Transverse colon (tissue), 4 donors: ENCODE measurements around the gene SPAST.

Source experiments
- CTCF ChIP-seq, 5 experiments: fragments of 200-600 bp in 3 of 5; fragments of 450-650 bp in 2 of 5; sonication (generic) in 3 of 5; IDR thresholded peaks; 1 replicate in 2 of 5; 2 replicates in 3 of 5; pipeline ENCODE4 v1.5.1; 2016 to 2017; ENCODE audit warnings: antibody characterized with exemption in 5 of 5, inconsistent platforms in 3 of 5, mild to moderate bottlenecking in 2 of 5, moderate library complexity in 1 of 5
- POLR2A ChIP-seq: fragments of 450-650 bp; IDR thresholded peaks from one replicate; pipeline ENCODE4 v1.6.1; 2016; ENCODE audit warnings: antibody characterized with exemption, mild to moderate bottlenecking, moderate library complexity
- POLR2AphosphoS5 ChIP-seq, 3 donors: sonication (generic); formaldehyde crosslinking; IDR thresholded peaks; one replicate each; pipeline ENCODE4 v1.6.1; 2016; ENCODE audit warnings: antibody characterized with exemption in 3 of 3

- TF ChIP-seq POLR2A, result no peak
- no peak for TF ChIP-seq CTCF (IDR thresholded peaks at IDR 0.05)
- TF ChIP-seq POLR2AphosphoS5 (IDR thresholded peaks at IDR 0.05), result no peak
Observed at GRCh38 chr2:32051836-32052439, 11.4 kb upstream of the SPAST start.
